ENCODE results near the gene MED27.

DNA sequence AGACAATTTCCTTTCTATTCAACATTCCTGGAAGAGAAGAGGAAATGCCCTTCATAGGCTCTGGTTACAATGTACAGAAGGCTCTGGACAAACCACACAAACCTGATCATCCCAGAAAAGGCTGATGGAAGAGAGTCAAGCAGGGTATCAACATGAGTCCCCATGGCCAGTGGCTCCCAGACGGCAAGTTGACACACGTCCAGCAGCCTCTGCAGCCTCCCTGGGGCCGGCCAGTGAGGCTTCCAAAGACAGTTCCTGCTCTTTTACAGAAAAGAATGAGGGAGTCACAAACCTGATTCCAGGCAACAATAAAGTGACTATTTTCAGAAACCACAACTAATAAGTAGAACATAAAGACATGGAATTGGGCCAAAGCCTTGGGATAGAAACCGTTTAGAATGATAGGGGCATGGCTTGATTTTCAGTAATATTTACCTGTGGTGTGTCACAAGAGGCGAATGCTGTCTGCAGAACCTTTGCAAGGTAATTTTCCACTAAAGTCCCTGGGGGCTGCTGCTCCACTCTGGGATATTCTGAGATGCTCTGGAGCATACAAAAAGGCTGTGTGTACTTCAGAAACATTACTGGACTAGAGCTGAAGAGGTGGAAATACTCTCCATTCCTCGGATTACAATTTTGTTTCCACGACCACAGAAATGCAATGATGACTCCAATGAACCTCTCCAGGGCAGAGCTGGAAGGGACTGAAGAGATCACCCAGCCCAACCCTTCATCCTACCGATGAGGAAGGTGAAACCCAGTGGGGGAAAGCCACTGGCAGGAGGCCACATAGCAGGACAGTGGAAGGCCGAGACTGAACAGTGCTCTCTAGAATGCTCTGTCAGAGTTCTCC is 10.4 kb downstream of the MED27 start:
- TF ChIP-seq EZH2phosphoT487 (IDR thresholded peaks at IDR 0.05; ENCODE audit: insufficient read depth, low read depth) (no peak), EZH2 (IDR thresholded peaks at IDR 0.05; ENCODE audit: insufficient read depth, poor library complexity, severe bottlenecking) (no peak)
